Stimulated activated effector memory CD8-positive, alpha-beta T cell treated with anti-CD3 and anti-CD28 coated beads, Interleukin-12 subunit alpha, Interleukin-12 subunit beta, amount 100 ng/mL, for 72 hours (primary cell): Measurements from ENCODE around the gene FAM53A.

Experiments
- ATAC-seq: fragments of 150-1000 bp; cut with Tn5 transposase; 2 replicates; pipeline ENCODE4 v1.10.0; 2021
- DNase-seq, 2 donors: peaks; one replicate each; pipeline ENCODE4 v3.0.0; 2021 to 2022; ENCODE audit warnings: low spot score in 2 of 2
- H3K27ac Mint-ChIP-seq: one replicate; pipeline ENCODE4 v1.8.0; 2022; ENCODE audit warnings: mild to moderate bottlenecking, mixed read lengths
- H3K36me3 Mint-ChIP-seq: one replicate; pipeline ENCODE4 v1.8.0; 2022; ENCODE audit warnings: mild to moderate bottlenecking, mixed read lengths
- H3K4me1 Mint-ChIP-seq: one replicate; pipeline ENCODE4 v1.8.0; 2022; ENCODE audit warnings: mixed read lengths
- H3K4me3 Mint-ChIP-seq: one replicate; pipeline ENCODE4 v1.8.0; 2022; ENCODE audit warnings: mild to moderate bottlenecking, mixed read lengths
- H3K9me3 Mint-ChIP-seq: one replicate; pipeline ENCODE4 v1.8.0; 2022; ENCODE audit warnings: mixed read lengths

The FAM53A gene

DNA sequence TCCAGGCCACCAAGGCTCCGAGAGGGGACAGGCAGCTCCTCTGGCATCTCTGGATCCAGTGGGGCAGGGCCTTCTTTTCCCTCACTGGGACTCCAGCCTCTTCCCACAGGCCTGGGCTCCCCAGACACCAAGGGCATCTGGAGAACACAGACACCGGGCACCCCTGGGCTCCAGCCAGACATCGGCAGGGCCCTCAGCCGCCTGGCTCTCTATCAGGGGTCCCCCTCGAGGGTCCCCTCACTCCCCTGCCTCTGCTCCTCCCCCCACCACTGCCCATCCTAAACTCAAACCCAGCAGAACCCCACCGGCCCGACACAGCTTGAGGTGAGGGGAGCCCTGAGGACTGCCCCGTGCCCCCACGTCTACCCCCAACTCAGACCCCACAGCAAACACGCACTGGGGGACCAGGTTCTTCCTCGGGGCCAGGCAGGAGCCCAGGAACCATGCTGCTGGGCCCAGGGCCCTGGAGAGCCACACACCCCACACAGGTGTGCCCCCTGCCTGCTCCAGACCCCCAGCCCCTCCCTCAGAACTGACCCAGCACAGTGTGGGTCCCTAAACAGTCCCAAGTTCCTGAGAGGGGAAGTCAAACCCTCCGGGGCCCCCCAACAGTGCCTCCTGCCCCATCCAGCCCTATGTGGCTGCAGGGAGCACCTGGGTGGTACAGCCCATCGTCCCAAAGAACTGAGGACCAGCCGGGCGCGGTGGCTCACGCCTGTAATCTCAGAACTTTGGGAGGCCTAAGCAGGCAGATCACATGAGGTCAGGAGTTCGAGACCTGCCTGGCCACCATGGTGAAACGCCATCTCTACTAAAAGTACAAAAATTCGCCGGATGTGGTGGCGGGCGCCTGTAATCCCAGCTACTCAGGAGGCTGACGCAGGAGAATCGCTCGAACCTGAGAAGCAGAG, 86.8 kb downstream of the FAM53A start:
- Mint-ChIP-seq H3K4me1 (no peaks in the 10 kb centered on the region), H3K9me3 (no peaks in the 10 kb centered on the region), H3K4me3 (no peak overlapping the region), H3K36me3 (no peaks in the 10 kb centered on the region), H3K27ac (no peak overlapping the region)
- DNase-seq (no peak), ATAC-seq (no peak)

- no peak overlapping the region for H3K27ac Mint-ChIP-seq
These were observed 87.7 kb downstream of the FAM53A start for GRCh38 chr4:1596393-1596792.

DNA sequence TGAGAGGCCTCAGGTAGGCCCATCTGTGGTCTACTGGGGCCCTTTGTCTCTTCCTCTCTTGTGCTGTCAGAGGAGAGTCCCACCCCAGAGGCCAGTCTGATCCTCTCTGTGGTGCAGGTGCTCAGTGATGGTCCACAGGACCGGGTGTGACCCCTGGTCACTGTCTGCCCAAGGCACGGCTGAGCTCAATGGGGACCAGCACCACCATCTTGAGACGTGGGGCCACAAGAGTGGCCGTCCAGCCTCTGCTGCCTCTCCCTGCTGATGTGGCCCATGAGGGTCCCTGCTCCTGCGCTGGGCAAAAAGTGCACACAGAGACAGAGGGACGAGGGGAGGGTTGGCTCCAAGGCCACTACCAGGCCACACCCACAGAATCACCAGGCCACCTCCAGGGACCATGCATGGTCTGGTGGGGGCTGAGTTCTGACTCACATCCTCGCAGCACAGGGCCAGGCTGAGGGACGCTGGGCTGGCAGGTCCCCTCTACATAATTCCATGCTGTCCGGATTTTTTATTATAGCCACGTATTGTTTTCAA, 88.3 kb downstream of the FAM53A start:
- Mint-ChIP-seq H3K36me3 (no peaks in the 10 kb centered on the region), H3K27ac (no peak overlapping the region)
- no peak for ATAC-seq

More at GRCh38 chr4:1596393-1596792, 87.7 kb downstream of the FAM53A start:
- H3K9me3 Mint-ChIP-seq: no peaks in the 10 kb centered on the region
- DNase-seq (no peak), ATAC-seq (no peak)
- H3K36me3 Mint-ChIP-seq: no peaks in the 10 kb centered on the region
- no peak overlapping the region for H3K4me3 Mint-ChIP-seq
- no peaks in the 10 kb centered on the region for H3K4me1 Mint-ChIP-seq

DNA sequence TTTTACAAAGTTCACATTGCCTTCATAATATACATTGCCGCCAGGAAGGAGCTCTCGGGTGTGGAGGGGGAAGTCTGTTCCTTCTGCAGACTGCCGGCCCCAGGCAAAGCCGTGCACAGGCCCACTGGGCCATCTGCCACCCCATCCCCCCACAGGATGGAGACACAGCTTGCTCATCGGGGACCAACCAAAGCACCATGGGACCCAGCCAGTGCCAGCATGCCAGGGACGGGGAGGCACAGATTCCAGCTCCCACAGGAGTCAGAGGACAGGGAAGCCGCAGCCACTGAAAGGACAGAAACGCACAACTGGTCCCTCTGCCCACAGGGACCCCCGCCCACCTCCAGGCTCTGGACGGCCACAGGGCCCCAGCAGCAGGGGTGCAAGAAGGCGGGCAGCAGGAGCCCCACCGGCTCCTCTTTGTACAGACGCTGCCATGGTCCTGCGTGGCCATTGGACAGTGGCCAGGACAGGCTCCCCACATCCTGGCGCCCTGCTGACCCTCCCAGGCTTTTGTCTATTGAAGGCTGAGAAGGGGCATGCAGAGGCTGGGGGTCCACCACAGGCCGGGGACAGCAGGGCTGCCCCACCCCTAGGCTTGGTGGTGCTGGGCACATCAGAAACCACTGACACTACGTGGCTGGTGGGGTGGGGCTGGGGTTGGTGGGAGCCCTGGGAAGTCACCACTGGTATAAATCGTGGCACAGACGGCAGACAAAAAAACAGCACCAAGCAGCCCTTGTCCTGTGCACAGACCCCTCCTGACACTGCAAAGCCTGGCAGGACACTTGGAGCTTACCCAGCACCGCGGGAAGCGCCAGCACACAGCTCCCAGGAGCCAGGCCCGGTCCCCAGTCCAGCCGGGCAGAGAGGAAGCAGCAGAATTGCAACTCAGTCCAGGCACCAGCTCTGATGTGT, 89.0 kb downstream of the FAM53A start:
- ATAC-seq (no peak), DNase-seq (no peak)
- H3K9me3 Mint-ChIP-seq: peaks cover 6% of the 10 kb centered on the region
- no peak overlapping the region for H3K27ac Mint-ChIP-seq
- H3K4me3 Mint-ChIP-seq: no peak overlapping the region
- no peaks in the 10 kb centered on the region for H3K4me1 Mint-ChIP-seq
- no peaks in the 10 kb centered on the region for H3K36me3 Mint-ChIP-seq

More for the DNA sequence above, 88.3 kb downstream of the FAM53A start:
- H3K4me3 Mint-ChIP-seq: no peak overlapping the region
- no peaks in the 10 kb centered on the region for H3K4me1 Mint-ChIP-seq
- peaks cover 3% of the 10 kb centered on the region for H3K9me3 Mint-ChIP-seq
- DNase-seq: no peak

DNA sequence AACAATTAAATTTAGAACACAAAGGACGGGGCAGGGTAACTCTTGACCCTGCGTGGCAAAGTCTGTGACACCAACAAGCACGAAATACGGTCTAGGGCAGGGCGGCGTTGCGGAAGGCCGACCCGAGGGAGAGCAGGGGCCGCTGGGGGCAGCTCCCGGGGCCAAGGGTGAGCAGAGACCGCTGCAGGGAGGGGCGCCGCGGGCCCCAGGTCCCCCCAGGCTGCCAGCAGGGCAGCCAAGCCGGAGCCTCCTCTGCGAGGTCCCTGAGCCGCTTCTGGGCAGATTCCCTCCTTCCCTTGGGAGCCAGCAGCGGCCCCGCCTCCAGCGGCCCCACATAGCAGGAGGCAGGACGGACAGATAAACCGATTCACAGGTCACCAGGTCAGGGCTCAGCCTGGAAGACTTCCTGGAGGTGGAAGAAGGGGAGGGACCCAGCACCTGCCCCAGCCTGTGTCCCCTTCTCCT, 90.2 kb downstream of the FAM53A start:
- Mint-ChIP-seq H3K36me3 (no peaks in the 10 kb centered on the region), H3K4me1 (no peaks in the 10 kb centered on the region), H3K9me3 (peaks cover 13% of the 10 kb centered on the region), H3K4me3 (no peak overlapping the region), H3K27ac (no peak overlapping the region)
- no peak for ATAC-seq
- DNase-seq: no peak

DNA sequence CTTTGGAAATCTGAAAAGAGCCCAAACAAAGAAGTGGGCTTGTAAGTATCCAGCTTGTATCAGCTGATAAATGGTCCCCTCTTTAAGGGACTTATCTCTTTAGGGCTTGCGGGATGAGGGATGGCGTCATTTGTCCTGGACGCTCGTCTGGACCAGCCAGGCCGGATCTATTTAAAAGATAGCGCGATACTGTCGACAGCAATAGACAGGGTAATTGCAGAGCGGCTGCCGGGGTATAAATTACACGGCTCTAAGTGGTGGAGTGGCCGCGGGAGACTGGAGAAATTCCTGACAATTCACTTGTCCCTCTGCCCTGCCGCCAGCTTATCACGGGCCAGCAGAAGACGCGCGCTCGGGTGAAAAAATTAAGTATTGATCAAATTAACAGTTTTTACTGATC, 90.7 kb downstream of the FAM53A start:
- H3K4me3 Mint-ChIP-seq: no peak overlapping the region
- no peaks in the 10 kb centered on the region for H3K36me3 Mint-ChIP-seq
- no peaks in the 10 kb centered on the region for H3K4me1 Mint-ChIP-seq
- no peak for DNase-seq
- ATAC-seq: no peak
- no peak overlapping the region for H3K27ac Mint-ChIP-seq
- H3K9me3 Mint-ChIP-seq: peaks cover 14% of the 10 kb centered on the region

- Mint-ChIP-seq H3K36me3 (no peaks in the 10 kb centered on the region), H3K27ac (no peak overlapping the region), H3K4me3 (no peak overlapping the region), H3K9me3 (peaks cover 14% of the 10 kb centered on the region), H3K4me1 (no peaks in the 10 kb centered on the region)
- DNase-seq: no peak
- no peak for ATAC-seq
These were observed 91.2 kb downstream of the FAM53A start for GRCh38 chr4:1592709-1593417.

GRCh38 chr4:1592068-1592708, 91.9 kb downstream of the FAM53A start:
- no peak overlapping the region for H3K4me3 Mint-ChIP-seq
- no peaks in the 10 kb centered on the region for H3K4me1 Mint-ChIP-seq
- peaks cover 14% of the 10 kb centered on the region for H3K9me3 Mint-ChIP-seq
- H3K27ac Mint-ChIP-seq: no peak overlapping the region
- ATAC-seq: no peak
- no peaks in the 10 kb centered on the region for H3K36me3 Mint-ChIP-seq
- no peak for DNase-seq

- H3K9me3 Mint-ChIP-seq: peaks cover 14% of the 10 kb centered on the region
- no peak for ATAC-seq
- no peak for DNase-seq
- no peaks in the 10 kb centered on the region for H3K36me3 Mint-ChIP-seq
- no peak overlapping the region for H3K4me3 Mint-ChIP-seq
- no peak overlapping the region for H3K27ac Mint-ChIP-seq
- no peaks in the 10 kb centered on the region for H3K4me1 Mint-ChIP-seq
These were observed 93.0 kb downstream of the FAM53A start for GRCh38 chr4:1591107-1591506.

DNA sequence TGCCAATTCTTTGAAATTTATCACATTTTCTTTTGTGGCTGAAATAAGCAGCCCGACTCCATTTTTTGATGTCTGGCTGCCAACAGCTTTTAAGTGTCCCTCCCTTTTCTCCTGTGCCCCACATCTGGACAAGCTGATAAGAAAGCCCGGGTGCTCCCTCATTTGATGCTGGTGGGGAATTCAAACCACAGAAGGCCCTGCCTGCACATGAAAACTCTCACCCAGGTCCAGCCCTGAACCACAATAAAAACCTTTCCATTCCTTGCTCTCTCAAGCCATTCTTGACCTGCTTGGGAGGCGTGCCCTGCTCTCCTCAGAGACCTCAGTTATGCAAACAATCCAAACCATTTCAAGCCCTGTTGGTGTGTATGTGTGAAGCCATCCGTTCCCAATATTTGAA, 93.9 kb downstream of the FAM53A start:
- peaks cover 14% of the 10 kb centered on the region for H3K9me3 Mint-ChIP-seq
- H3K4me1 Mint-ChIP-seq: no peaks in the 10 kb centered on the region
- H3K27ac Mint-ChIP-seq: no peak overlapping the region
- no peak overlapping the region for H3K4me3 Mint-ChIP-seq
- no peaks in the 10 kb centered on the region for H3K36me3 Mint-ChIP-seq
- no peak for DNase-seq
- ATAC-seq: no peak
